GM21786 (cell line): ENCODE data around the gene TACR3.
"Not testable (repeated sequence)": the region's sequence is repeated elsewhere in the genome, so short reads cannot be mapped to it uniquely, and the experiment has no call there.

Source experiments
- ATAC-seq: cut with Tn5 transposase; IDR thresholded peaks from one replicate; pipeline ENCODE4 v1.9.1; 2021; ENCODE audit not compliant: unreplicated experiment

TACR3 gene

DNA sequence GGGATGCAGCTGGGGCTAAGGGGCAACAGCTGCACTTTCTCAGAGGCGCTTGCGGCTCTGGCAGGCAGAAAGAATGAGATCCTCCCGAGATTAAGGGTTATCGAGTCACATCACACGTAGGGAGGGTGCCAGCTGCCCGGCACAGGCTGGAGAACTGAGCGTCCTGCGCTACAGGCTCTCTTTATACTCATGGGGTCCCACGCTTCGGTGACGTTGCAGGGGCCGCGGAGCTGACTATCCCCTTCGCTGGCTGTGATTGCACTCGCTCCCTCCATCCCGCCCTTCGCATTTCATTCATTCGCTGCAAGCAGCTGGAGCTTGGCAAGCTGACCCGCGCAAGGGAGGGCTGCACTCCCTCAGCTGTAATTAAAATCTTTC lies at the start of gene TACR3:
Gene TACR3, minus strand, starts transcription at position 156 of the 378 bp plus-strand sequence. CDS start 310 bp downstream, outside the sequence.
- ATAC-seq = no peak

DNA sequence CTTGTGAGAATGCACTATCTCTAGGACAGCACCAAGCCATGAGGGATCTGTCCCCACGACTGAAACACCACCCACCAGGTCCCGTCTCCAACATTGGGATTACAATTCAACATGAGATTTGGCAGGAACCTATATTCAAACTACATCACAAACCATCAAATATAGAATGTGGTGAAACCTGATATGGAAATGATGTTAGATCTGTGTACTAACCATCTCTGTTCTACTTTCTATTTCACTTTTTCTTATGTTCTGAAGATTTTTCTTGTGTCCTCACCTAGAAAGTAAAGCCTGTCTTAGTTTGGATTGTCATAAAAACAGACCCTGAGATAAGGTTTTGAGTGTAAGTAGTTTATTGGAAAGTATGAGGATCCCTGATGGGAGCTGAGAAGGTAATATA lies 37.8 kb upstream of the TACR3 start:
- ATAC-seq = no peak

DNA sequence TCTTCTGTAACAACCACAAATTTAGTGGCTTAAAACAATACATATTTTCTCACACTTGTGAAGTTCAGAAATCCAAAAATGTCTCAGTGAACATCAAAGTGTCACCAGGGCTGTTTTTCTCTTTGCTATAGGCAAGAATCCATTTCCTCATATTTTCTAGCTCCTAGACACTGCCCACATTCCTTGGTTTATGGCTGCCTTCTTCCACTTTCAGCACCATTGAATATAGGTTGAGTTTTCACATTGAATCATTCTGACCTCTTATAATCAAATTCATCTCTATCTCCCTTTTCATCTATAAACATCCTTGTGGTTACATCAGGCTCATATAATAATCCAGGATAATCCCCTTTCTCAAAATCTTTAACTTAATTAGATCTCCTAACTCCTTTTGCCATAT lies 37.0 kb upstream of the TACR3 start:
- no peak for ATAC-seq

DNA sequence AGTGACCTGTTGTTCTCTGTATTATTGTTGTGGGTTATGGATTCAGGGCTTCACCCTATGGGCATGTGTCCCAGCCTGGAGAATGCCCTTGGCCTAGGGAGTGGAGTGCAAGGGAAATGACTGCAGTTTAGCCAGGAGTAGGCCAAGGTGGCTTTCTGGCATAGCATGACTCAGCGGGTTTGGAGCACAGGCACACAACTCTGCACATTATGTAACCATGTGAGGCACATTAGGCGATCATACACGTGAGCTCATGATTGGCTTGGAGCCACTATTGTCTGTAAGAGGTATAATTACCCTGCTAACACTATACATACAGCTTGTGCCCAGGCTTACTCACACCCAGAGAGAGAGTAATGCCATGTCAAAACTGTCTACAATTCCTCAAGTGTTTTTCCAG lies 35.1 kb upstream of the TACR3 start:
- ATAC-seq = no peak

GRCh38 chr4:103753868-103754653 lies 34.3 kb upstream of the TACR3 start:
- no peak for ATAC-seq

DNA sequence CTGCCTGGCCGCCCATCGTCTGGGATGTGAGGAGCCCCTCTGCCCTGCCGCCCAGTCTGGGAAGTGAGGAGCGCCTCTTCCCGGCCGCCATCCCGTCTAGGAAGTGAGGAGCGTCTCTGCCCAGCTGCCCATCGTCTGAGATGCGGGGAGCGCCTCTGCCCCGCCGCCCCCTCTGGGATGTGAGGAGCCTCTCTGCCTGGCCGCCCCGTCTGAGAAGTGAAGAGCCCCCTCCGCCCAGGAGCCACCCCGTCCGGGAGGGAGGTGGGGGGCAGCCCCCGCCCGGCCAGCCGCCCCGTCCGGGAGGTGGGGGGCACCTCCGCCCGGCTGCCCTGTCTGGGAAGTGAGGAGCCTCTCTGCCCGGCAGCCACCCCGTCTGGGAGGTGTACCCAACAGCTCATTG lies 3.4 kb upstream of the TACR3 start:
- not testable (repeated sequence) for ATAC-seq

- no peak for ATAC-seq
Observed at GRCh38 chr4:103721251-103721650, 1.5 kb upstream of the TACR3 start.

GRCh38 chr4:103720661-103721060 lies 876 bp upstream of the TACR3 start:
- no peak for ATAC-seq

DNA sequence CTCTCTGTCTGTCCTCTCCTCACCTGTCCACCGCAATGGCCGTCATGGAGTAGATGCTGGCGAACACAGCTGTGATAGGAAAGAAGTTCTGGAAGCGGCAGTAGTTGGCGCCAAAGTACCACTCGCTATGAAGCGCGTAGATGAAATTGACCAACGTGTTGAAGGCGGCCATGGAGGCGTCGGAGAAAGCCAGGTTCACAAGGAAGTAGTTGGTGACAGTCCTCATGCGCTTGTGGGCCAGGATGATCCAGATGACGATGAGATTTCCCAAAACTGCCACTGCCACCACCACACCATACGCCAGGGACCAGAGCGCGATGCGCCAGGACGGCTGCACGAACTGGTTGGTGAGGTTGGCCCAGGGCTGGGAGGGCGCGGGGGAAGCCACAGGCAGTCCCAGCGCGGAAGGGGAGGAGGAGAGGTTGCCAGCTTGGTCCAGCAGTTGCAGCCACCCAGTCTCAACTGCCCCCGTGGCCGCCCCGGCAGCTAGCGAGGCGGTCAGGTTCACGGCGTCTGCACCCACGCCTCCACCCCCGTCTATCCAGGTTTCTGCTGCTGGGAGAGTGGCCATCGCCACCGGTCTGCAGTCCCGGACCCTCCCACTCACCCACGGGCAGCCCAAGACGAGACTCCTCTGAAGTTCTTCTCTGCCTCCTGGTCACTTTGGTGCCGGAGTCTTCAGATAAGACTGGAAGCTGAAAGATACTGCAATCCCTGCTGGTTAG lies 518 bp downstream of the TACR3 start:
- ATAC-seq = no peak

GRCh38 chr4:103692615-103693014 lies 27.2 kb downstream of the TACR3 start:
- no peak for ATAC-seq

DNA sequence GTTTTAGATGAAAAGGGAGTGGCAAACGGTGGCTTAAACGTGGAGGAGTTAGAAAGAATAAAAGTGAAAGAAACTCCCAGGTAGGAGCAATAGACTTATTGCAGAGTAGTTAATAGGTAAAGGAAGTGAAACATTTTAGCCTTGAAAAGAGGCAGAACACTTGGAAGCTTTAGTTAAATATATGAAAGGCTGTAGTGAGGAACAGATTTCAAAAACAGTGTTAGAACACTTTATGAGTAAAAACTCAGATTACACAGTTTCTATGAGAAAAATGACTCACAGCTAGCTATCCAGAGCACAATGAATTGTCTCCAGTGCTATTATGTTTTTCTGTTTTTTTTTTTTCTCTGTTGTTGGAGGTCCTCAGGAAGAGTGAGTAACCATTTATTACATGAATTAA lies 45.8 kb downstream of the TACR3 start:
- no peak for ATAC-seq

- not testable (repeated sequence) for ATAC-seq
Observed at GRCh38 chr4:103666764-103667163, 53.0 kb downstream of the TACR3 start.

DNA sequence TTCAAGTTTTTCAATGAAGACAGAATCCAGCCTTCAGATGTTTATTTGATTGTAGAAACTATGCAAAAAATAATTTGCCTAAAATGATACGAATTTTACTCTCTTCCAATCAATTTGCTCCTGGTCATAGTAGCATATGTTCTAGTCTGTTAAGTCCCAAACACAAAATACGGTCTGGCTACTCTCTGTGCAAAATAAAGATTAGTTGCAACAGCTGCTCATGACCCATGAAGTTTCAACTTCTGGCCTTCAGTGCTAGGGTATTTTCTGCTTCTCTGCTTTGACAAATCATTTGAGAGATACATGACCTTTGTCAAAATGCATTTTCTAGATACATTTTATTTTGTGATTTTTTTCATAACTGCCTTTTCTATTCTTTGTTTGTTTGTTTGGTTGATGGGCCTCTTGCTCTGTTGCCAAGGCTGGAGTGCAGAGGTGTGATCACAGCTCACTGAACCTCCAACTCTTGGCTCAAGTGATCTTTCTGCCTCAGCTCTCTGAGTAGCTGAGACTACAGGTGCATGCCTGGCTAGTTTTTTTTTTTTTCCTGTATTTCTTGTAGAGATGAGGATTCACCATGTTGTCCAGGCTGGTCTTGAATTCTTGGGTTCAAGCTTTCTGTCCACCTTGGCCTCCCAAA lies 55.2 kb downstream of the TACR3 start:
- ATAC-seq = no peak

DNA sequence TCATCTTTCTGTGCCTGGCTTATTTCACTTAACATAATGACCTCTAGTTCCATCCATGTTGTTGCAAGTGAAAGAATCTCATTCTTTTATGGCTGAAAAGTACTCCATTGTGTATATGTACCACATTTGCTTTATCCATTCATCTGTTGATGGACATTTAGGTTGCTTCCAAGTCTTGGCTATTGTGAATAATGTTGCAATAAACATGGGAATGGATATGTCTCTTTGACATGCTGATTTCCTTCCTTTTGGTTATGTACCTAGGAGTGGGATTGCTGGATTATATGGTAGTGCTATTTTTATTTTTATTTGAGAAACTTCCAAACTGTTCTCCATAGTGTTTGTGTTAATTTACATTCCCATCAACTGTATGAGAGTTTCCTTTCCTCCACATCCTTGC lies 71.2 kb downstream of the TACR3 start:
- no peak for ATAC-seq

- no peak for ATAC-seq
Observed at GRCh38 chr4:103645991-103646390, 73.8 kb downstream of the TACR3 start.

DNA sequence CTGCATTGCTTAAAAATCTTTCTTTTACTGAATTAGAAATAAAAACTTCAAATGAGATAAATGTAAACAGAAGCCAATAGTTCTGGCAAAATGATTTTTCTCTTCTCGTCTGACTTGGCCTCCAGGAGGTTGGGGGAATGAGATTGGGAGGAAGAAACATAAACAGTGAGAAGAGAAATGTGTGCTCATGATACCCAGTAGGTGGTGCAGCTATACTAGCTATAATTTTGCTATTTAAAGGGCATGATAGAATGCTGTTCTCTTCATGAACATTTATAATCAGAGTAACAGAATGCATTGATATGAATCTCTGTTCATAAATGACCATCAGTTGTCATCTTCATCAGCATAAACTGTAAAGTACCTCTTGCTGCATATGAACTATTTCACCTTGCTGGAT lies 85.5 kb downstream of the TACR3 start:
- ATAC-seq = no peak

- no peak for ATAC-seq
Observed at GRCh38 chr4:103626296-103626695, 93.5 kb downstream of the TACR3 start.

- ATAC-seq = no peak
Observed at GRCh38 chr4:103591841-103592240, 127.9 kb downstream of the TACR3 start.

DNA sequence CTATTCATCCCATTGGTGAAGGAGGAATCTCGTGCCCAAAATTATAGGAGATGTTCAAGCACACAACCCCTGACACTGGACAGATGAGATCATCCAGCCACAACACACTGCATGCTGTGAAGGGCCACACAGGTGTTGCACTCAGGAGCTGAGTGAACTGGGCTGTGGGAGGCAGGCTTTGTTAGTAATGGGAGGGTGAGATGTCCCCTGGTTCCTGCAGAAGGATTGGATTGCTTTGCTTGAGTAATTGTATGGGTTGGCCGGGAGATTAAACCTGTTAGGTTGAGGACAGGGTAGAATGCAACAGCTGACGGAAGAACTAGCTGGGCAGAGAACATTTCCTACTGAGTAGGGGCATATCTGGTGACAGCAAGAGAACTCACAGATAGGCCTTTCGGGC lies 152.2 kb downstream of the TACR3 start:
- no peak for ATAC-seq

DNA sequence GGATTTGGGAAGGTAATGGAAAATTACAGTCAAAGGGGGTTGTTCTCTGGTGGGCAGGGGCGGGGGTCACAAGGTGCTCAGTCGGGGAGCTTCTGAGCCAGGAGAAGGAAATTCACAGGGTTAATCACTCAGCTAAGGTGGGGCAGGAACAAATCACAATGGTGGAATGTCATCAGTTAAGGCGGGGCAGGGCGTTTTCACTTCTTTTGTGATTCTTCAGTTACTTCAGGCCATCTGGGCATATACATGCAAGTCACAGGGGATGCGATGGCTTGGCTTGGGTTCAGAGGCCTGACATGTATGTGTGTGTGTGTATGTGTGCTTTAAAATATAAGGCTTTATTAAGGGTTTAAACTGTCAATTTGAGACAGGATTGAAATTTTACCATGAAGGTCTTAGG lies 160.6 kb downstream of the TACR3 start:
- not testable (repeated sequence) for ATAC-seq
